ENCODE data around the gene C12orf75.
"Not testable (repeated sequence)": the region's sequence is repeated elsewhere in the genome, so short reads cannot be mapped to it uniquely, and the experiment has no call there.

The C12orf75 gene

GRCh38 chr12:105330283-105330930 lies at the start of gene C12orf75:
C12orf75 (plus strand) TSS chr12:105330691; CDS start chr12:105330892, 201 bp downstream.
- DNase-seq, result peak; percentile 31

DNA sequence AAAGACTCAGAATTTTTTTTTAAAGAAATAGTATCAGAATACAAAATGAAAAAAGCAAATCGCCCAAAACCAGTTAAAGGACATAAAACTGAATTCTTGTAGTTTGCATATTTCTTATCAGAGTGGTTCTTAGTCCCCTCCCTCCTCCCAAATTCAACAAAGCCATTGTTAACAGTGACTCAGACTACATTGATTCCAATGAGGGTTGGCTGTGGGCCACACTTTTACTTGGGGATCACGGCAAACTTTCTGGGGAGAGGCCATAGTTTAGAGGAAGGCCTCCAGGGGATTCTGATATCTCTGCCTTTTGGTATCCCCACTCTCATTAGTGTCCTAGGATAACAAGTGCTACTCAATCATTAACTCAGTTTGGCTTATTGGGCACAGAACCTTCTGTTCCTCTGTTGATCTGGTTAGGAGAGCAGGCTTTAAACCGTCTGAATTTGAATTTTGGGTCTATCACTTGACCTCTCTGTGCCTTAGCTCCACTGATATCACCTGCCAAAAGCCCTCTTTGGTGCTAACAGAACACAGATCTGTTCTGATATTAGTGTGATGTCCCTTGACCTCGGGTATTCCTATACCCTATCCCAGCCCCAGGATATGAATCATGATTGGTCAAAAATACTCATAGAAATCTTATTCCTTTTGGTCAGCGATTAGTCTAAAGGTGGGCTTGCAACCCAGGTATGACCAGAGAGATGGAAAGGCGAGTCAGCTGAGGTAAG lies 49.4 kb upstream of the C12orf75 start:
- DNase-seq, result no peak

- no peak for DNase-seq
These were observed 48.8 kb upstream of the C12orf75 start for GRCh38 chr12:105281694-105282049.

DNA sequence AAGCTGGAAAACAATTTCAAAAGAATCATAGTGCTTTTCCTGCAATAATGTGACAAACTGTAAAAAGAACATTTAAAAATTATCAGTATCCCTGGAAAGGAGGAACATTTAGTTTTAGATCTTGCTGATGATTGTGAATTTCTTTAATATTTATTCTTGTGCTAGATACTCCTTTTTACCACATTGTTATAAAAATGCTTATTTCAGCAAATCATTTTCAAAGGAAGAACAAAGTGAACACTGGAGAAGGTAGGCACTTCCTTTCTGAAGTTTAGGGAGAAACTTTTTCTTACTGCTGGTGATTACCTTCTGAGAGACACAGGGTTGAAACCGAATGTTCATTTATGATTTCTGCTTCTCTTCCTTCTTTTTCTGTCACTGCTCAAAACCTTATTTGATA lies 45.1 kb upstream of the C12orf75 start:
- DNase-seq, result no peak

GRCh38 chr12:105287408-105287807 lies 43.1 kb upstream of the C12orf75 start:
- DNase-seq, result no peak

GRCh38 chr12:105288311-105288996 lies 42.0 kb upstream of the C12orf75 start:
- DNase-seq, result no peak

DNA sequence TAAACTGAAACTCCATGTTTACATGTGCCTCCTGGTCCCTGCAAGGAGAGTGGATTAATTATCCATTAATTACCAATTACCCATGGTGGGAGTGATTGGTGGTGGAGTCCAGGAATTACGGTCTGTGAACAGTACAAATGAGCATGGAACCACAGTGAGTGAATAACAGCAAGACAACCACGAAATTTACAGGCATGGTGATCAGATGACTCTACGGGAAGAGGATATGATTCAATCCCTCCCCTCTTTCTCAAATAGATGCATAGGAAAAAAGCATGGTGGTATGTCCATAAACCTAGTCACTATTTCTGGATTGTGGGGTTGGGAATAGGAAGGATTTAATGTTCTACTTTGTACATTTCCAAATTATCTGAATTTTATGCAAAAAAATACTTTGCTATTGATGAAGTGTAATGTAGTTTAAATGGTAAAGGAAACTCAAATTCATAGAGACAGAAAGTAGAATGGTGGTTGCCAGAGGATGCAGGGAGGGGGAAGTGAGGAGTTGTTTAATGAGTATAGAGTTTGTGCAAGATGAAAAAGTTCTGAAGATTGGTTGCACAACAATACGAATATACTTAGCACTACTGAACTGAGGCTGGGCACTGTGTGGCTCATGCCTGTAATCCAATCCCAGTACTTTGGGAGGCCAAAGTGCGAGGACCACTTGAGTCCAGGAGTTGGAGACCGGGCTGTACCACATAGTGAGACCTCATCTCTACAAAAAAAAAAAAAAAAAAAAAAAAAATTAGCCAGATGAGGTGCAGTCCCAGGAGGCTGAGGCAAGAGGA lies 41.2 kb upstream of the C12orf75 start:
- no peak for DNase-seq

GRCh38 chr12:105291531-105291930 lies 39.0 kb upstream of the C12orf75 start:
- DNase-seq, result no peak

GRCh38 chr12:105292705-105293104 lies 37.8 kb upstream of the C12orf75 start:
- DNase-seq, result no peak

DNA sequence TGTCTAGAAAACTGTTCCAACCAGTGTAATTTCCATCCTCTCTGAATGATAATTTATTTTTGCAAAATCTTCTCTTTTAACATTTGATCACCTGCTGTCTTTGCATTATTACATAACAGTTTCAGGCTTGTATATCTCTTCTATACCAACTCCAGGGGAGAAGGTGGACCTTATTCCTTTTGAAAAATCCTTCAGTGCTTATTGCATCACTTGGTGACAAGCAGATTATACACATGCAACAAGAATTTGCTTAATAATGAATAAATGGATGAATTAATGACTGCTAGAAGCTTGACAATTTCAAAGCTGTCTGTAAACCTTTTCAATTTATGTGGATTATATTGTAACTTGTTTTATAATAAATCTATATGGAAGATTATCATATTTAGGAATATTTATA lies 37.3 kb upstream of the C12orf75 start:
- no peak for DNase-seq

- DNase-seq, result no peak
These were observed 36.3 kb upstream of the C12orf75 start for GRCh38 chr12:105294161-105294560.

DNA sequence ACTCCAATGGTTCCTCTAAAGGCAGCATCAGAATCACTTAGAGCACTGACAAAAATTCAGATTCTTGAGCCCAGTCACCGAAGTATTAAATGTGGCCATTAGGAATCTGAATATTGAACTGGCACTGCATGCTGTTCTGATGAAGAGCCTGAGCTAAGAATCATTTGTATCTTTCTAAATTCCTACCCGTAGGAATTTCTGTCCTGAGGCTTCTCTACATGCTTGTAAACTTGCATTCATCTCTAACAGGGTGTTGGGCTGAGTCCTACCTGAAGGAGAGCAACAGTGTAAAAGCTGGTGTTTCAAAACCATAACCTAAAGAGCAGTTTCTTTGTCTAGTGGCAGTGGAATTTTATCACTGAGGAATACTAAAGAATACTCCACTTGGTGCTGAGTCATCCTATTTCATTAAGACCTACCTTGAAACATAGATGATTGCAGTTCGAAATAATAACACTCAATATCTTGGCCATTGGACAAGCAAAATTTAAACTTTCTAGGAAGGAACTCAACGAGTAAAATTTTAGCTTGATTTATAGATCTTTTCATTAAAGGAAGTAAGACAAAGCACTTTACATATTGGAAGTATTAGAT lies 35.5 kb upstream of the C12orf75 start:
- DNase-seq, result no peak

- DNase-seq, result no peak
These were observed 34.1 kb upstream of the C12orf75 start for GRCh38 chr12:105296116-105297089.

DNA sequence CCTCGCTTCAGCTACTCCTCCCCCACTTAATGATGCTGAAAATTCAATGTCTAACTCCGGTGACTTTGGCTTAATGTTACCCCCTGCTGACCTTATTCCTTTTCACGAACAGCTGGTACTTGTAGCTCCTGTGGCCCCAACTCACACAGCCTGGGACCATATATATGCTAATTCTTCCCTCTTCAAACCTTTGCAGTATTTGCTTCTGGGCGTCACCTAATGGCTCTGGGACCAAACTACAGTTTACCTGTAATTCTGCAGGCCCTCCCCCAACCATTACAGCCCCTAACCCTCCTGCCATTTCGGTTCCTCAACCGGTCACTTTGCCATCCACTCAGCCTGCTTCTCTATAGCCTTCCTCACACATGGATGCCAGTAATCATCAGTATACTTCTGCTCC lies 29.6 kb upstream of the C12orf75 start:
- no peak for DNase-seq

- no peak for DNase-seq
These were observed 28.8 kb upstream of the C12orf75 start for GRCh38 chr12:105301696-105302095.

DNA sequence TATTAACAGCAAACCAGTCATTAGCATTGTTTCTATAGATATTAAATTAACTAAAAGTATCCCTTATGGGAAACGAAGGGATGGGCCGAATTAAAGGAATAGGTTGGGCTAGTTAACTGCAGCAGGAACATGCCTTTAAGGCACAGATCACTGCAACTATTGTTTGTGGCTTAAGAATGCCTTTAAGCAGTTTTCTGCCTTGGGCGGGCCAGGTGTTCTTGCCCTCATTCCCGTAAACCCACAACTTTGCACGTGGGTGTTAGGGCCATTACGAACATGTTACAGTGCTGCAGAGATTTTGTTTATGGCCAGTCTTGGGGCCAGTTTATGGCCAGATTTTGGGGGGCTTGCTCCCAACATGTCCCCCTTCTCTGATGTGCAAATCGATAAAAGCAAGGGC lies 27.5 kb upstream of the C12orf75 start:
- DNase-seq, result not testable (repeated sequence)

GRCh38 chr12:105304626-105305025 lies 25.9 kb upstream of the C12orf75 start:
- DNase-seq, result not testable (repeated sequence)

- not testable (repeated sequence) for DNase-seq
These were observed 22.7 kb upstream of the C12orf75 start for GRCh38 chr12:105307601-105308314.

DNA sequence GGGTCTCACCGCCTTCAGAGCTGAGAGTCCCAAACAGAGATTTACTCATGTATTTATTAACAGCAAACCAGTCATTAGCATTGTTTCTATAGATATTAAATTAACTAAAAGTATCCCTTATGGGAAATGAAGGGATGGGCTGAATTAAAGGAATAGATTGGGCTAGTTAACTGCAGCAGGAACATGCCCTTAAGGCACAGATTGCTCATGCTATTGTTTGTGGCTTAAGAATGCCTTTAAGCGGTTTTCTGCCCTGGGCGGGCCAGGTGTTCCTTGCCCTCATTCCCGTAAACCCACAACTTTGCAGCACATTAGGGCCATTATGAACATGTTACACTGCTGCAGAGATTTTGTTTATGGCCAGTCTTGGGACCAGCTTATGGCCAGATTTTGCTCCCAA lies 21.7 kb upstream of the C12orf75 start:
- not testable (repeated sequence) for DNase-seq

GRCh38 chr12:105309384-105309783 lies 21.1 kb upstream of the C12orf75 start:
- not testable (repeated sequence) for DNase-seq
